Immature natural killer cell (primary cell): Measurements from ENCODE around the gene CCNK. TPM values are rescaled to one million over a fixed set of nuclear protein-coding genes. Genes with fewer than 3 reads are reported as not detected.

Experiments
- DNase-seq, 3 donors: peaks; one replicate each; pipeline ENCODE4 v3.0.0; 2022; ENCODE audit warnings: mixed read lengths in 1 of 3
- H3K27ac Mint-ChIP-seq, 6 donors: one replicate each; pipeline ENCODE4 v1.8.0; 2020; ENCODE audit warnings: mixed read lengths in 6 of 6, mild to moderate bottlenecking in 5 of 6, inconsistent platforms in 4 of 6, moderate library complexity in 3 of 6
- H3K27me3 Mint-ChIP-seq, 3 donors: one replicate each; pipeline ENCODE4 v1.8.0; 2020 to 2021; ENCODE audit warnings: low read depth in 3 of 3, mild to moderate bottlenecking in 3 of 3, mixed read lengths in 3 of 3, moderate library complexity in 3 of 3, inconsistent platforms in 1 of 3
- H3K36me3 Mint-ChIP-seq, 3 donors: one replicate each; pipeline ENCODE4 v1.8.0; 2020; ENCODE audit warnings: mixed read lengths in 3 of 3, inconsistent platforms in 2 of 3, mild to moderate bottlenecking in 2 of 3
- H3K4me1 Mint-ChIP-seq, 2 donors: one replicate each; pipeline ENCODE4 v1.8.0; 2020; ENCODE audit warnings: inconsistent platforms in 2 of 2, mild to moderate bottlenecking in 2 of 2, mixed read lengths in 2 of 2, moderate library complexity in 1 of 2
- H3K4me3 Mint-ChIP-seq, 5 donors: one replicate each; pipeline ENCODE4 v1.8.0; 2020; ENCODE audit warnings: mild to moderate bottlenecking in 5 of 5, mixed read lengths in 5 of 5, inconsistent platforms in 3 of 5, moderate library complexity in 3 of 5
- H3K9me3 Mint-ChIP-seq, 6 donors: one replicate each; pipeline ENCODE4 v1.8.0; 2020; ENCODE audit warnings: mild to moderate bottlenecking in 6 of 6, mixed read lengths in 6 of 6, inconsistent platforms in 4 of 6, moderate library complexity in 3 of 6
- polyA plus RNA-seq, 3 donors: library from polyadenylated mRNA; unstranded; fragments of 300-500 nt; fragmentation: Illumina TruSeq; gene quantifications; one replicate each; pipeline ENCODE4 v1.2.3, GENCODE V29; 2021

The CCNK gene
- polyA plus RNA-seq, 3 donors from 2014 or later = 5.8 to 32.9 (median 13.2) TPM

GRCh38 chr14:99521176-99522024 is 40.2 kb downstream of the CCNK start:
- no peaks in the 10 kb centered on the region for H3K9me3 Mint-ChIP-seq
- H3K4me3 Mint-ChIP-seq = no peak overlapping the region
- H3K27ac Mint-ChIP-seq = no peak overlapping the region
- peaks cover 0 to 3% (median 3%) of the 10 kb centered on the region in 3 donors for H3K27me3 Mint-ChIP-seq
- H3K36me3 Mint-ChIP-seq = no peaks in the 10 kb centered on the region
- no peaks in the 10 kb centered on the region for H3K4me1 Mint-ChIP-seq
- DNase-seq = no peak

GRCh38 chr14:99522025-99522401 is 40.8 kb downstream of the CCNK start:
- Mint-ChIP-seq H3K9me3 (no peaks in the 10 kb centered on the region), H3K27me3 (peaks cover 0 to 3% (median 3%) of the 10 kb centered on the region in 3 donors)
- no peak for DNase-seq

GRCh38 chr14:99522457-99522891 is 41.3 kb downstream of the CCNK start:
- Mint-ChIP-seq H3K27ac (no peak overlapping the region), H3K4me1 (no peaks in the 10 kb centered on the region), H3K27me3 (peaks cover 0 to 3% (median 3%) of the 10 kb centered on the region in 3 donors), H3K9me3 (no peaks in the 10 kb centered on the region), H3K36me3 (no peaks in the 10 kb centered on the region), H3K4me3 (no peak overlapping the region)
- DNase-seq = no peak

More at GRCh38 chr14:99522025-99522401, 40.8 kb downstream of the CCNK start:
- H3K36me3 Mint-ChIP-seq = no peaks in the 10 kb centered on the region
- no peaks in the 10 kb centered on the region for H3K4me1 Mint-ChIP-seq
- no peak overlapping the region for H3K4me3 Mint-ChIP-seq
- H3K27ac Mint-ChIP-seq = no peak overlapping the region

GRCh38 chr14:99522934-99523703 is 41.9 kb downstream of the CCNK start:
- no peak for DNase-seq
- H3K9me3 Mint-ChIP-seq = no peaks in the 10 kb centered on the region
- H3K36me3 Mint-ChIP-seq = no peaks in the 10 kb centered on the region
- H3K27me3 Mint-ChIP-seq = peaks cover 0 to 3% (median 3%) of the 10 kb centered on the region in 3 donors
- H3K4me1 Mint-ChIP-seq = no peaks in the 10 kb centered on the region
- no peak overlapping the region for H3K4me3 Mint-ChIP-seq
- H3K27ac Mint-ChIP-seq = no peak overlapping the region

GRCh38 chr14:99523704-99524055 is 42.5 kb downstream of the CCNK start:
- peaks cover 0 to 3% (median 3%) of the 10 kb centered on the region in 3 donors for H3K27me3 Mint-ChIP-seq
- no peak overlapping the region for H3K4me3 Mint-ChIP-seq
- no peaks in the 10 kb centered on the region for H3K4me1 Mint-ChIP-seq
- DNase-seq = no peak
- H3K9me3 Mint-ChIP-seq = no peaks in the 10 kb centered on the region
- H3K27ac Mint-ChIP-seq = no peak overlapping the region
- no peaks in the 10 kb centered on the region for H3K36me3 Mint-ChIP-seq

GRCh38 chr14:99524091-99524661 is 43.0 kb downstream of the CCNK start:
- Mint-ChIP-seq H3K27ac (no peak overlapping the region), H3K36me3 (no peaks in the 10 kb centered on the region), H3K27me3 (peaks cover 0 to 3% (median 3%) of the 10 kb centered on the region in 3 donors), H3K9me3 (no peaks in the 10 kb centered on the region), H3K4me3 (no peak overlapping the region), H3K4me1 (no peaks in the 10 kb centered on the region)
- DNase-seq = no peak

- DNase-seq = no peak
- no peaks in the 10 kb centered on the region for H3K36me3 Mint-ChIP-seq
- peaks cover 0 to 3% (median 0%) of the 10 kb centered on the region in 3 donors for H3K27me3 Mint-ChIP-seq
- H3K9me3 Mint-ChIP-seq = no peaks in the 10 kb centered on the region
- H3K4me3 Mint-ChIP-seq = no peak overlapping the region
- H3K4me1 Mint-ChIP-seq = no peaks in the 10 kb centered on the region
- no peak overlapping the region for H3K27ac Mint-ChIP-seq
Measured at GRCh38 chr14:99524804-99525698, 43.8 kb downstream of the CCNK start.

- DNase-seq = no peak
- peaks cover 0 to 3% (median 0%) of the 10 kb centered on the region in 3 donors for H3K27me3 Mint-ChIP-seq
- no peaks in the 10 kb centered on the region for H3K36me3 Mint-ChIP-seq
- H3K9me3 Mint-ChIP-seq = no peaks in the 10 kb centered on the region
- no peak overlapping the region for H3K4me3 Mint-ChIP-seq
- no peaks in the 10 kb centered on the region for H3K4me1 Mint-ChIP-seq
- H3K27ac Mint-ChIP-seq = no peak overlapping the region
Measured at GRCh38 chr14:99525699-99526080, 44.5 kb downstream of the CCNK start.

GRCh38 chr14:99527026-99527425 is 45.8 kb downstream of the CCNK start:
- Mint-ChIP-seq H3K27ac (no peak overlapping the region), H3K27me3 (peaks cover 0 to 2% (median 0%) of the 10 kb centered on the region in 3 donors), H3K4me1 (no peaks in the 10 kb centered on the region), H3K9me3 (no peaks in the 10 kb centered on the region), H3K4me3 (no peak overlapping the region), H3K36me3 (no peaks in the 10 kb centered on the region)
- DNase-seq = no peak

- no peaks in the 10 kb centered on the region for H3K4me1 Mint-ChIP-seq
- no peak overlapping the region for H3K4me3 Mint-ChIP-seq
- H3K36me3 Mint-ChIP-seq = no peaks in the 10 kb centered on the region
- DNase-seq = no peak
- H3K27me3 Mint-ChIP-seq = peaks cover 0 to 2% (median 0%) of the 10 kb centered on the region in 3 donors
- no peak overlapping the region for H3K27ac Mint-ChIP-seq
- H3K9me3 Mint-ChIP-seq = no peaks in the 10 kb centered on the region
Measured at GRCh38 chr14:99527427-99528076, 46.3 kb downstream of the CCNK start.

- H3K27ac Mint-ChIP-seq = no peak overlapping the region
- H3K4me3 Mint-ChIP-seq = no peak overlapping the region
- H3K4me1 Mint-ChIP-seq = no peaks in the 10 kb centered on the region
- H3K9me3 Mint-ChIP-seq = no peaks in the 10 kb centered on the region
- H3K27me3 Mint-ChIP-seq = no peaks in the 10 kb centered on the region
- no peaks in the 10 kb centered on the region for H3K36me3 Mint-ChIP-seq
- no peak for DNase-seq
Measured at GRCh38 chr14:99529899-99530298, 48.7 kb downstream of the CCNK start.

- H3K27me3 Mint-ChIP-seq = no peaks in the 10 kb centered on the region
- no peak for DNase-seq
Measured at GRCh38 chr14:99530407-99531155, 49.4 kb downstream of the CCNK start.

More at GRCh38 chr14:99530407-99531155, 49.4 kb downstream of the CCNK start:
- Mint-ChIP-seq H3K27ac (no peak overlapping the region), H3K4me3 (no peak overlapping the region), H3K36me3 (no peaks in the 10 kb centered on the region), H3K9me3 (no peaks in the 10 kb centered on the region), H3K4me1 (no peaks in the 10 kb centered on the region)
